Mammary epithelial cell (primary cell): ENCODE measurements around the gene LTBP3.

Experiments used
- CTCF ChIP-seq, 2 donors: IDR thresholded peaks in 1 of 2; conservative IDR thresholded peaks in 1 of 2; 2 replicates each; pipeline ENCODE4 v1.5.1; 2011 to 2012; ENCODE audit warnings: inconsistent platforms in 2 of 2, low read length in 2 of 2, mild to moderate bottlenecking in 2 of 2, control low read depth in 1 of 2, low read depth in 1 of 2; ENCODE audit not compliant: insufficient read depth in 1 of 2; ENCODE audit errors: extremely low read depth in 1 of 2
- EZH2 ChIP-seq: IDR thresholded peaks from 2 replicates; pipeline ENCODE4 v1.6.1; 2012; ENCODE audit warnings: low read length, inconsistent platforms, borderline replicate concordance

DNA sequence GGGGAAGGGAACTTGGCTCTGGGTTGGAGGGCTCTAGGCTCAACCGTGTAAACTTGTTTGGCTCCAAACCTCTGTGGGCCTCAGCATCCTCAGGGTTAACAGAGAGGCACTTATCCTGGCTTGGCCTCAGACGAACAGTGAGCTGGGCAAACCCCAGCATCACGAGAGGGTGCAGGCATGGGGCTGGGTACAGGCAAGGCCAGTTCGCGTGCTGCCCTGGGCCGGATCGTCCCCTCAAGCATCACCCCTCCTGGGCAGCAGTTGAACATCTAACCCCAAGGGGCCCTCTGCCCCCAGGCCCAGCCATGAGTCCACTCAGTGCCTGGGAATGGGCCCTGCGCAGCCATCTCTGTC is 19.6 kb upstream of the LTBP3 start:
- TF ChIP-seq CTCF (conservative IDR thresholded peaks at IDR 0.05 in 1 of 2, IDR thresholded peaks at IDR 0.05 in 1 of 2; ENCODE audit: extremely low read depth in 1 of 2, insufficient read depth in 1 of 2, low read depth in 1 of 2, low read length in 2 of 2) (no peak), EZH2 (no peak)
